HCEC 1CT (cell line): ENCODE data around the gene TSNAXIP1.
A peak's percentile ranks its signal among the peaks of the same experiment; 100 is the strongest.

Source experiments
- DNase-seq: peaks from one replicate; pipeline ENCODE4 v3.0.0-alpha.2; 2017

Gene TSNAXIP1

GRCh38 chr16:67782567-67783352 is 23.9 kb upstream of the TSNAXIP1 start:
- no peak for DNase-seq

- DNase-seq: no peak
These were observed 23.4 kb upstream of the TSNAXIP1 start for GRCh38 chr16:67783353-67783725.

GRCh38 chr16:67786491-67786890 is 20.2 kb upstream of the TSNAXIP1 start:
- DNase-seq: no peak

- DNase-seq: no peak
These were observed 16.6 kb upstream of the TSNAXIP1 start for GRCh38 chr16:67790071-67790470.

GRCh38 chr16:67796099-67796718 is 10.5 kb upstream of the TSNAXIP1 start:
- no peak for DNase-seq

GRCh38 chr16:67800338-67800926 is 6.3 kb upstream of the TSNAXIP1 start:
- DNase-seq: no peak

- DNase-seq: no peak
These were observed 5.4 kb upstream of the TSNAXIP1 start for GRCh38 chr16:67801241-67801640.

- no peak for DNase-seq
These were observed 4.8 kb upstream of the TSNAXIP1 start for GRCh38 chr16:67801883-67802282.

GRCh38 chr16:67803894-67804293 is 2.8 kb upstream of the TSNAXIP1 start:
- no peak for DNase-seq

GRCh38 chr16:67804853-67805542 is 1.7 kb upstream of the TSNAXIP1 start:
- DNase-seq: peak; percentile 1

GRCh38 chr16:67805718-67806427 is 816 bp upstream of the TSNAXIP1 start:
- no peak for DNase-seq

GRCh38 chr16:67807148-67807682 is 526 bp downstream of the TSNAXIP1 start:
- DNase-seq: no peak

- DNase-seq: no peak
These were observed 5.2 kb downstream of the TSNAXIP1 start for GRCh38 chr16:67811899-67812298.

- DNase-seq: no peak
These were observed 7.9 kb downstream of the TSNAXIP1 start for GRCh38 chr16:67814567-67814966.

GRCh38 chr16:67820608-67821259 is 14.0 kb downstream of the TSNAXIP1 start:
- DNase-seq: no peak

GRCh38 chr16:67822511-67822910 is 15.8 kb downstream of the TSNAXIP1 start:
- DNase-seq: peak; percentile 24

GRCh38 chr16:67825119-67825518 is 18.4 kb downstream of the TSNAXIP1 start:
- DNase-seq: no peak

- no peak for DNase-seq
These were observed 19.2 kb downstream of the TSNAXIP1 start for GRCh38 chr16:67825906-67826305.

- no peak for DNase-seq
These were observed 22.0 kb downstream of the TSNAXIP1 start for GRCh38 chr16:67828651-67829050.

GRCh38 chr16:67833030-67833414 is 26.3 kb downstream of the TSNAXIP1 start:
- peak; percentile 66 for DNase-seq

GRCh38 chr16:67833415-67834241 is 26.9 kb downstream of the TSNAXIP1 start:
- peak; percentile 76 for DNase-seq
